HG03103 (cell line): ENCODE results near the gene ANKS4B.
"Not testable (repeated sequence)": the region's sequence is repeated elsewhere in the genome, so short reads cannot be mapped to it uniquely, and the experiment has no call there.

Experiments used
- ATAC-seq: cut with Tn5 transposase; IDR thresholded peaks from one replicate; pipeline ENCODE4 v1.9.1; 2021; ENCODE audit warnings: low read depth; ENCODE audit not compliant: unreplicated experiment

Gene ANKS4B

DNA sequence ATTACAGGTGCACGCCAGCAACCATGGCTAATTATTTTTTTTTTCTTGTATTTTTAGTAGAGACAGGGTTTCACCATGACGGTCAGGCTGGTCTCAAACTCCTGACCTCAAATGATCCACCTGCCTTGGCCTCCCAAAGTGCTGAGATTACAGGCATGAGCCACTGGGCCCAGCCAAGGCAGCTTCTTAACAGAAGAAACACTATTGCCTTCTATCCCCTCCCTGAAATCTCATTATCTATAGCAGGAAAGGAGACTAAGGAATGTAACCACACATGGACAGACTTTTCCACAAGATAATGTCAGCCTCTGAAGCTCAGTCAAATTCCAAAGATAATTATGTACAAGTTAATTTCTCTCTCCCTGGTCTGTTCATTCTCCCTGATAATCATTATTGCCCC, 16.4 kb upstream of the ANKS4B start:
- no peak for ATAC-seq

DNA sequence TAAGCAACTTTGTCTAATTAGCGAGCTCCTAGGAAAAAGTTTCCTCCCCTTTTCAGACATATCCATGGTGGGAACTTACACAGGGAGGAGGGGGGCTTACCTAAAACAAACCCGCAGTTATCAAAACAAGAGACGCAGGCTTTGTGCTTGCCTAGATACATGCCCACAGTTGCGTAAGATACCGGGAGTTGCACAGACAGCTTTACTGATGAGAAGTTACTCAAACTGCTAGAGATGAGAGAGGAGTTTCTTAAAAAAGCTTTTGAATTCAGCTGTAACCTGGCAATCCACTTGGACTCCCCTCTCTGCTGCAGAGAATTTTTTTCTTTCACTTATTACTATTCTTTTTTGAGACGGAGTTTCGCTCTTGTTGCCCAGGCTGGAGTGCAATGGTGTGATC, 15.3 kb upstream of the ANKS4B start:
- ATAC-seq, result no peak

DNA sequence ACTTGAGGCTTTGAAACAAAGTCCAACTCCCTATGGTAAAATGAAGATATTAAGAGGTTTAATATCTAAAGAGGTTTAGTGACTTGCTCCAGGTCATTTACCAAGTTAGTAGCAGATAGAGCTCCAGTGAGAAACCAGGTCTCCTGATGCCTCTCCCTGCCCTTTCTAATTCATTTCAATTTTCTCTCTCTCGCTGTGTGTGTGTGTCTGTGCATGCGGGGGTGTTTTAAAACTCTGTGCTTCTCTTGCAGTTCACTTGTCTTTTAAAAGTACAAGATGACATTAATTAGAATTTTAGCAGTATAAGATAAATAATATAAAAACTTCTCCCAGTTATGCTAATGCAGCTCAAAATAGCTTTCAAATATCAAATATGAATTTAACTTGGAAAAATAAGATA, 13.9 kb upstream of the ANKS4B start:
- ATAC-seq, result no peak

DNA sequence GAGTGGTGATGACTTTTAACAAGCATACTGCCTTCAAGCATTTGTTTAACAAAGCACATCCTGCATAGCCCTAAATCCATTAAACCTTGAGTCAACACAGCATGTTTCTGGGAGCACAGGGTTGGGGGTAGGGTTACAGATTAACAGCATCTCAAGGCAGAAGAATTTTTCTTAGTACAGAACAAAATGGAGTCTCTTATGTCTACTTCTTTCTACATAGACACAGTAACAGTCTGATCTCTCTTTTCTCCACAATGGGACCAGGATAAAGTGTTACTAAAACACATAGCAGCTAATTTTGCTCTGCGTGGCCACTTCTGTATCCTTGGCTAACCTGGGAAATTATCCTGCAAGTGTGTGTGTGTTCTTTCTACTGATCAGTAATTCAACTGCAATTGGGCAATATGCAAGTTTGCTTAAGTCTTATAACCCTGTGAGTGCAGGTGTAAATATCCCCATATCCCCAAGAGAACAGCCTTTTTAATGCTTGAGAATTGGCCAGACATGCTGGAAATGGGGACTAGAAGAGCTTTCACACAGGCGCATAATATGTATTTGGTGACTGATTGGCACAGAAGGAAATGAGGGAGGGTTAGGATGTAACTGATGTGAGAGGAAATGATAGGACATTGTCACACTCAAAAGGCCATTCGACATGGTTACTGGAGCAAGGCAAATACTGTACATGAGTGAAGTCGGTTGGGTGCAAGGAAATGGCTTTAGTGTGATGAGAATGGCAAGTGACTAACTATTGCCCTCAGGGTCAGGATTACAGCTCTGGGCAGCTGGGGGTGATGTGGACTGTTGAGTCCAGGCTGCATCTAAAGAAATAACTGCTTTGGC, 10.8 kb upstream of the ANKS4B start:
- no peak for ATAC-seq

DNA sequence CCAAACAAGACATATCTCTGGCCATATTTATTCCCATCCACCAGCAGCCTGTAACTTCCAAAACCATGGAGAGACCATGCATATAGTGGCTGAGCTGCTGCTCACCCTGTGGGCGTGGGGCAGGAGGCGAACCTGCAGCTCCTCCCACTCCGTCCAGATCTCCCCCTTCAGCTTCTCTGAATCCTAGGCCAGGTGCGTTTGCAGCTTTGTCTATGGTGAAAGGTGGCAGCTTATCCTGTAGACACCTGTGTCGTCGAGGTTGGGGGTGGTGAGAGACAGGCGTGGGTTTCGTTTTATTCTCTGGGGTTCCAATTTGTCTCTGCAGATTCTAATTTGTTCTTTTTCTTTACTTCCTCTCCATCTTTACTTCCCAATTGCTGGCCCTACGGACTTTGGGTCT, 9.7 kb upstream of the ANKS4B start:
- ATAC-seq, result no peak

DNA sequence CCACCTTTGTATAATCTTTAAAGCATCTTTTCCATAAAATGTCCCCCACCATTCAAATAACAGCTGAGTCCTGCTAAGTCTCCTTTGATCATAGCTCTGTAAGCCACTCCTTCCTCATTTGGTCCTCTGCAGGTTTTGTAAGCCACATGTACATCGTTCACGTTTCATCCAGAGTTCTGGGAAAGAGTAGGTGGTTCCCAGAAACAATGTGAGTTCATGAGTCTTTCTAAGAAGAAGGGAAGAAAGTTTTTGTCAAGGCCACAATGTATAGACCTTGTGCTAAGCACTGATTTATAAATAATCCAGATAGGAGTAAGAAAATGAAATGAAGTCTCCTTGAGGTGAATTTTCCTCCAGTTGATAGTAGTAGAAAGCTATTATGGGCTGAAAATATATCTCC, 8.7 kb upstream of the ANKS4B start:
- no peak for ATAC-seq

DNA sequence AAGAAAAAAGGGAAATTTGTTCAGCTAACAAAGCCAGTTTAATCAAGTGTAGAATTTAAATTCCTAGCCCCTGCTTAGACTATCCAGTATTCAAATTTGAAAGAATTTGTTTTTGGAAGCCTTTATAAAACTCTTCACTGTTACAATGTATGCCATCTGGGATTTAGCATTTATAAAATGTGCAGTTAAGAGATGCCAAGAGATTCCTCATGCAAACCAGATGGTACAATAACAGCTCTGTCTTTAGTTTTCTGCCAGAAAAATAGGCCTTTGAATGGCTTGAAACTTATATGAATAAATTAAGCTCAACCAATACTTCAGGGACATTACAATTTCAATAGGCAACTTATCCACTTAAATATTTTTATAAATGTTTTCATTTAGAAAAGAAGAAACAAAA, 6.8 kb upstream of the ANKS4B start:
- ATAC-seq, result no peak

DNA sequence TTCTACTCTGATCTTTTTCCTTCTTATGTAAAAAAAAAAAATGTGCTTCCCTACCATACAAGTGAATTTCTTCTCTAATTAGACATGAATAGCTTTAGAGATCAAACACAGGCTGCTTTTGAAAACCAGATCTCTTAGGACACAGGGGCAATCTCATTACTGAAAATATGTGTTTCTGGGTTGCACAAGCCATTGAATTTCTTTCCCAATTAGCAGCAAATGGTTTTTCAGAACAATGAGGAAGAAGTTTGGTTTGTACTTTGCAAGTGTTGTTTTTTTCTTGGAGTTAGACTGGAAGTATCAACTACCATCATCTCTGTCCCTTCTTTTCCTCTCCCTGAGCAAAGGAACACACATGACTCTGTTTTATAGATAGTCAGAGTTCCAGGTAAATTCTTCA, 5.6 kb upstream of the ANKS4B start:
- ATAC-seq, result no peak

DNA sequence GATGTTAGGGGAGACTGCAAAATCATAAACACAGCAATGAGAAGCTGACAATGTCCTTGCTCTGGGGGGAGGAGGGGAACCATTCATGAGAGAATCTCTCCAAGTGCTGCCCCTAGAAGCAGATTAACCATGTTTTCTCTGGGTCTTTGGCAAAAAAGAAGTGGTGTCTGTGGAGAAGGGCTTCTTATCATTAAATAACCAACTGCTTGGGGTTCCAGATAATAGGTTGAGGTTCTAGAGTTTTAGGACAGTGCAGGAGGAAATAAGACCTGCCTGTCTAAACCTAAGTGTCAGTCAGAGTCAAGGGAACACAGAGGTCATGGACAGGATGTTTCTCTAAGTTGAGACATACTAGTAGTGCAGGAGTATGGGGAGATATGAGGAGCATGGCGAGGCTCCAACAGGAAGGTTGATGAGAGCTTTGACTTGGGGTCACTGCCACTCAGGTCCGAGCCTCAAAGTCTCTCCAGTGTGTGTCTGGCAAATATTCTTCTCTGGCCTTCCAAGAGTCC, 5.1 kb upstream of the ANKS4B start:
- ATAC-seq, result no peak

DNA sequence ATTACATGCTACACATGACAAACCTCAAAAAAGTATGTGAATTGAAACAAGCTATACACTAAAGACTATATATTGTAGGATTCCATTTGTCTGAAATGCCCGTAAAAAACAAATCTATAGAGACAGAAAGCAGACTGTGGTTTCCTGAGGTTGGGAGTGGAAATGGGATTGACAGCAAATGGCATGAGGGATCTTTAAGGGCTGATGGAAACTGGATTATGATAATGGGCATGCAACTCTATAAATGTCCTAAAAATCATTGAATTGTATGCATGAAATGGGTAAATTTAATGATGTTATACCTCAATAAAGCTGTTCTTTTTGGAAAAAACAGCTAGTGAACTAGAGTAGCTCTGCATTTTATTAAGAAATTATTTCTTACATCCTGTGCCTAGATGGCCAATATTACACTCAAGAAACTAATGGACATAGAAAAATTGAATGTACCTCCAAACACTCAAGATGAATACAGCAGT, 416 bp upstream of the ANKS4B start:
- ATAC-seq, result no peak

DNA sequence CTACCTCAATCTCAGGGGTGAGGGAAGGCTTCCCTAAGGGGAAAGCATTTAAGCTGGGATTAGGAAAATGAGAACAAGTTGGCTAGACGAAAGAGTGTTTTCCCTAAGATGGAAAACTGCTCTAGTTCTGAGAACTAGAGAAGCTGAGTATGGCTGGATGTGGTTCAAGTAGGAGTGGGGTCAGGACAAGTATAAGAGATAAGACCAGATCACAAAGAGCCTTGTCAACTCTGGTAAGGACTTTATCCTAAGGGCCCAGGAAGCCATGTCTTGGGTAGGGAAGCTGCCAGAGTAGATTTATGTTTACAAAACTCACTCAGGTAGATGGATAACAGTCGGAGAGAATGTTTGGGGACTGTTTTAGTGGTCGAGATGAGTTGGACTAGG, 1.7 kb downstream of the ANKS4B start:
- ATAC-seq, result no peak

DNA sequence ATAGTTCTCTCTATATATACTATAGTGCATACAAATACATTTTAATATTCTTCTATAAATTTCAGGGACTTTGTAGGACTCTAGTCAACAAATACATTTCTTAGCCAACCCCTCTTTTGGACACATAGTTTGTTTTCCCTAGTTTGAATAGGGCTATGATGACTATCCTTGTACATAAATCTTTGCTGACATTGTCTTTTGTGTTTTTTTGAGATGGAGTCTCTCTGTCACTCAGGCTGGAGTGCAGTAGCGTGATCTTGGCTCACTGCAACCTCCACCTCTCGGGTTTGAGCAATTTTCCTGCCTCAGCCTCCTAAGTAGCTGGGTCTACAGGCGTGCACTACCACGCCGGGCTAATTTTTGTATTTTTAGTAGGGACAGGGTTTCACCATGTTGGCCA, 3.3 kb downstream of the ANKS4B start:
- no peak for ATAC-seq

DNA sequence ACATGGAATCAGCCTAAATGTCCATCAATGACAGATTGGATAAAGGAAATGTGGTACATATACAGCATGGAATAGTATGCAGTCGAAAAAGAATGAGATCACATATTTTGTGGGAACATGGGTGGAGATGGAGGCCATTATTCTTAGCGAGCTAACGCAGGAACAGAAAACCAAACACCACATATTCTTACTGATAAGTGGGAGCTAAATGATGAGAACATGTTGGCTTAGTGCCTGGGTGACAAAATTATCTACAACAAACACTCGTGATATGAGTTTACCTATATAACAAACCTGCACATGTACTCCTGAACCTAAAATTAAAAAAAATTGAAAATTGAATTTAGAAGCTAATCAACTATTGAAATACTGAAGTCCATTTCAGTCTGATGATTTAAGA, 6.1 kb downstream of the ANKS4B start:
- no peak for ATAC-seq

DNA sequence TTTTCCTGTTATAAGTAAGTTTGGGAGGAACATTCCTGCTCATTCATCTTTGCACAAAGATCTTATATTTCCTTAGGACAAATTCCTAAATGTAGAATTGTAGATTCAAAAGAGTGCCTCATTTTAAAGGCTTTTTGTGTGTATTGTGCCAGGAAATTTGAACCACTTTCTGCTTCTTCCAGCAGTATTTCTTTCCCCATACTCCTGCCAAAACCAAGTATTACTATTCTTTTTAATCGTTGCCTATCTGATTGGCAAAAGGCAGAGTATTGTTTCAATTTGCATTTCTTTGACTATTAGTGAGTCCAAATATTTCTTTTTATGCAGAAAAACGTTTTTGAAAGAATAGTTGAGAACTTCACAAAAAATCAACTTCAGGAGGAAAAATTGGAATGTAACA, 9.3 kb downstream of the ANKS4B start:
- no peak for ATAC-seq

DNA sequence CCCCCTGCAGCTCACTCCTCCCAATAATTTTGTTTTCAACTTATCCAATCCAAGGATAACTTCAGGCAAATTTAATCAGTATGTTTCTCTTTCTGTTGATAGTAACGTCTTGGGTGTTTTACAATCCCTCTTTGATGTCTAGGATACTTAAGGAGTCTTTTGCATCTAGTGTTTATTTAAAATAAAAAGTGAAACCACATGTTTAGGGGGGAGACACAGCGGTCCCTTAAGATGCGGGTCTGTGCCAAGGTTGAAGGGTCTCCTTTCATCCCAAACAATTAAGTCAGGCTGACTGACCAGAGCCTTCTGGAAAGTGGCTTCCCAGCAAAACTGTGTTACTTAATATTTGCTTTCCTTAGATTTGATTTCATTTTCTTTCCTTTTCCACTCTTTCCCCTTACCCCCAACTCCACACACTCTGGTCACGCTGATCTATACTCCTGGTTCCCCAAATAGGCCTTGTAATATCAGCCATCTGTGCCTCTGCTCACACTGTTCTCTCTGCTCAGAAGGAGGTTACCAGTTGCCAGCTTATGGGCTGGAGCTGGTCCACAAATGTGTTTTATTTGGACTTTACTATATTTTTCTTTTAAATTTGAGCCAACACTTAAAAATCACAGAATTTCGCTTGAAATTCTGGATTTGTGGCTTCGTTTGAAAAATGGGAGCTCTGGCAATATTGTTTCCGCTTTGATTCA, 11.2 kb downstream of the ANKS4B start:
- no peak for ATAC-seq

DNA sequence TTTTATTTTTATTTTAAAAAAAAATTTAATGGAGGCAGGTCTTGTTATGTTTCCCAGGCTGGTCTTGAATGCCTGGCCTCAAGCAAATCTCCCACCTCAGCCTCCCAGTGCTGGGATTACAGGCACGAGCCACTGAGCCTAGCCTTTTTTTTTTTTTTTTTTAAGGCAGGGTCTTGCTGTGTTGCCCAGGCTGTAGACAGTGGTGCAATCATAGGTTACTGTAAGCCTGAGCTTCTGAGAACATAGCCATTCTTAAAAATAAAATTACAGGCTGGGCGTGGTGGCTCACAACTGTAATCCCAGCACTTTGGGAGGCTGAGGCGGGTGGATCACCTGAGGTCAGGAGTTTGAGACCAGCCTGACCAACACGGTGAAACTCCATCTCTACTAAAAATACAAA, 14.7 kb downstream of the ANKS4B start:
- not testable (repeated sequence) for ATAC-seq

DNA sequence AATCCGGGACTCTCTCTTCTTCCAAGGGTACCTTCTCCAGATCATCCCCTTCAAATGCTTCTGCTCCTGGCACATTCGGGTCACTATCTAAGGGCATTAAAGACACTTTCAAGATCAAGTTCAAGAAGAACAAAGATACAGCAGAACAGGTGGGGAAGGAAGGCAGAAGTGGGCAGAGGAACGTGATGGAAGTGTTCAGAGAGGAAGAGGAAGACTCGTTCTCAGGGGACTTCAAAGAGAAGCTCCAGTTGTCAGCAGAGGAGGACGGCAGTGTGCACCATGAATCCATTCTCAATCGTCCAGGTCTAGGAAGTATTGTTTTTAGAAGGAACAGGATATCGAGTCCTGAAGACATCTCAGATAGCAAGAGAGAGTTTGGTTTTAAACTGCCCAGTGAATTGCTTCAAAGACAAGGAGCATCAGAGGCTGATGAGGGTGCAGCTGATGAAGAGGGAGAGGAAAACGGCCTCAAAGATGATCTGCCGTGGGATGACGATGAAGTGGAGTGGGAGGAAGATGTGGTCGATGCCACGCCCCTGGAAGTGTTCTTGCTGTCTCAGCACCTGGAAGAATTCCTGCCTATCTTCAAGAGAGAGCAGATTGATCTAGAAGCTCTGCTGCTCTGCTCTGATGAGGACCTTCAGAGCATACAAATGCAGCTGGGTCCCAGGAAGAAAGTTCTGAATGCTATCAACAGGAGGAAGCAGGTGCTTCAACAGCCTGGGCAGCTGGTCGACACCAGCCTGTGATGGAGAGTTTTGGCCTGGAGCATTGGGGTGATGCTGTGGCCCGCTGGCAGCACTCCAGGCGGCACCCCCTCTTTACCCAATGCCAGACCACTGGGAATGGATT, 16.8 kb downstream of the ANKS4B start:
- no peak for ATAC-seq

DNA sequence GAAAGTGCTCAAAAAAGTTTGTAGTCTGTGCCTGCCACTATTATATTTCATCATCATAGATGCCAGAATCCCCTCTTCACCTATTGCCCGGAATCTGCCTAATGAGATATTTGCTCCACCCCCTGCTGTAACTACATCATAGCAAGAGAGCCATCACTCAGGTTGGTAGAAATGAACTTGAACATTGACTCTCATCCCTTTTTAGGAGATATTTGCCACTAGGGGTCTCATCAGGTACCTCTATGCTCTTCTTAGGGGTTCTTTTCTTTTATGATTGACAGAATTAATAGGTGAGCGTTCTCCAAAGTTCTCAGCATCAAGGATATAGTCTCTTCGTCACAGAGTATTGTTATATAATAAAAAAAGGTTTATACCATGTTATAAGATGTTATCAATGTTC, 20.0 kb downstream of the ANKS4B start:
- no peak for ATAC-seq

DNA sequence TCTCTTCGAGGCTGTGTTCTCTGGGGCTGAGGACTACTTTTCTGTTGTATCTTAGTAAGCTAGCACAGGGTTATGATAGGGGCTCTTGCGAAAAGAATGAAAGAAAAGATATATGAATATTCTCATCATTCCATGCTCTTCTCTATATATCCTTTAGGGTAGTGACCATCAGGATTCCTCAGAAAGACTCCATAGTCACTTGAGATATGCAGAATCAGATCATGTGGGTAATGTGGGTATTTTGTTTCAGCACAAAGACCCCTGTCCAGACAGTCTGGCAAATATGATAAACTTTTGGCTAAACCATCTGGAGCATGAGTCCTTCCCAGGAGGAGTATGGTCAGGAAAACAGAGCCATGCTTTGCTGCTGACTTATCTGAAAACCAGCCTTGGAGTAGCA, 23.1 kb downstream of the ANKS4B start:
- ATAC-seq, result no peak

DNA sequence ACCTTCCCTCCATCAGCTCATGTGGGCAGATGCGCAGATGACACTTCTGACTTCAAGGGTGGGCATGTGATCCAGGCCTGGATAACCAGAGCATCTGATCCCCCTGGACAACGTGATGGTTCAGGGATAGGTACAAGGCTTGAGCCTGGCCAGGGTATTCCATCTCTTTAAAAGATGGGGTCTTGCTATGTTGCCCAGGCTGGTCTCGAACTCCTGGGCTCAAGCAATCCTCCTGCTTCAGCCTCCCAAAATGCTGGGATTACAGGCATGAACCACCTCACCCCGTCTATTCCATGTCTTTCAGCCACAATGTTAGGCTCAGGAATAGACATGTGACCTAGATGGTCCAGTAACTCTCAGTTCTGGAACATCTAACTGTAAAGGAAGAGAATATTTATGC, 23.8 kb downstream of the ANKS4B start:
- no peak for ATAC-seq
